Esophagus muscularis mucosa (tissue), 3 donors: ENCODE data around the gene SETD7.

Source experiments
- EP300 ChIP-seq: sonication (generic); formaldehyde crosslinking; IDR thresholded peaks from one replicate; pipeline ENCODE4 v1.6.1; 2017; ENCODE audit warnings: antibody characterized with exemption
- TF ChIP-seq, protein P1 (sequence below), 3 experiments: fragments of 200-600 bp in 2 of 3; fragments of 450-650 bp in 1 of 3; sonication (generic) in 2 of 3; IDR thresholded peaks; one replicate each; pipeline ENCODE4 v1.5.1; 2017 to 2019; ENCODE audit warnings: antibody characterized with exemption in 3 of 3, mild to moderate bottlenecking in 2 of 3, moderate library complexity in 1 of 3

DNA sequence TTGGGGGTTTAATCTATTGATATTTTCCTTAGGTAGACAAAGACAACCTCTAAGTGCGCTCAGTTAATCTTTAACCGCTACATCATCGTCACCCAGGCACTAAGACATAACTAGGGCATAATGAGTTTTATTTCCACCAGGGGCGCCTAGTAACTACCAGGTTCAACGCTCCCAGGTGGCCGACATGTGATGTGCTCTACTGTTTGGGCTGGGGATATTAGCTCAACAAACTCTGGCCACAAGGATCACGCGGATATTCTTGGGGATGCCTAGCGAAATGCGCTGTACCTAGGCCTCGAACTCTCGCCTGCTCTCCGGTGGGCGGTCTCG, 103.0 kb downstream of the SETD7 start:
- TF ChIP-seq, protein P1, sequence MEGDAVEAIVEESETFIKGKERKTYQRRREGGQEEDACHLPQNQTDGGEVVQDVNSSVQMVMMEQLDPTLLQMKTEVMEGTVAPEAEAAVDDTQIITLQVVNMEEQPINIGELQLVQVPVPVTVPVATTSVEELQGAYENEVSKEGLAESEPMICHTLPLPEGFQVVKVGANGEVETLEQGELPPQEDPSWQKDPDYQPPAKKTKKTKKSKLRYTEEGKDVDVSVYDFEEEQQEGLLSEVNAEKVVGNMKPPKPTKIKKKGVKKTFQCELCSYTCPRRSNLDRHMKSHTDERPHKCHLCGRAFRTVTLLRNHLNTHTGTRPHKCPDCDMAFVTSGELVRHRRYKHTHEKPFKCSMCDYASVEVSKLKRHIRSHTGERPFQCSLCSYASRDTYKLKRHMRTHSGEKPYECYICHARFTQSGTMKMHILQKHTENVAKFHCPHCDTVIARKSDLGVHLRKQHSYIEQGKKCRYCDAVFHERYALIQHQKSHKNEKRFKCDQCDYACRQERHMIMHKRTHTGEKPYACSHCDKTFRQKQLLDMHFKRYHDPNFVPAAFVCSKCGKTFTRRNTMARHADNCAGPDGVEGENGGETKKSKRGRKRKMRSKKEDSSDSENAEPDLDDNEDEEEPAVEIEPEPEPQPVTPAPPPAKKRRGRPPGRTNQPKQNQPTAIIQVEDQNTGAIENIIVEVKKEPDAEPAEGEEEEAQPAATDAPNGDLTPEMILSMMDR (IDR thresholded peaks at IDR 0.05) = peak; percentile 12 to 48 (median 17)
- no peak for TF ChIP-seq EP300
